Stimulated activated CD8-positive, alpha-beta memory T cell treated with anti-CD3 and anti-CD28 coated beads, Interleukin-4, amount 100 ng/mL, for 48 hours (primary cell): Measurements from ENCODE around the gene ZFYVE26.
"Not testable (repeated sequence)": the region's sequence is repeated elsewhere in the genome, so short reads cannot be mapped to it uniquely, and the experiment has no call there.

Source experiments
- DNase-seq: peaks from one replicate; pipeline ENCODE4 v3.0.0-alpha.2; 2020

Gene ZFYVE26

DNA sequence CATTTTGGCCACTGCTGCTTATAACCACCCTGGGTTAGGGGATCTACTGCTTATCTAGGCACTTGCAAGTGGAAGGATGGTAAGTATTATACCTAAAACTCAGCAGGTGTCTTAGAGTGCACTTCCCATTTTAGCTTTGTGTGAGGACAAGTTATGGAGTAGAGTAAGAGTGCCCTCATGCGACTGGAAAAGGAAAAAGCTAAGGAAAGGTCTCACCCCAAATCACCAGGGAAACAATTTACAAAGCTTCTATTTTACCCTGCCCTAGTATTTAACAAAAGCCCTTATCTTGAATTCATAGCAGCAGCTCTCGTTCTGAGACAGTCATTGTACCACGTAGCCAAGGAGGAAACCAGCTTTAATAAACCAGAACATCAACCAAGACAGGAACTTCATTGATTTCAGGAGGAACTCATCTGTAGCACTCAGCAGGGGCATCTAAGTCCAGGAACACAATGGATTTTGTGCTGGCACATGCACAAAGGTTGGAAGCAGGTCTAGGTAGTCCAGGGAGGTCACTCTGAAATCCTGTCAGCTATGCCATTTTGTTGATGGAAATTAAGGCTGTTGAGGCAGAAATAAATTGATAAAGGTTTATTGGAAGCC, 111.8 kb downstream of the ZFYVE26 start:
- DNase-seq: no peak

DNA sequence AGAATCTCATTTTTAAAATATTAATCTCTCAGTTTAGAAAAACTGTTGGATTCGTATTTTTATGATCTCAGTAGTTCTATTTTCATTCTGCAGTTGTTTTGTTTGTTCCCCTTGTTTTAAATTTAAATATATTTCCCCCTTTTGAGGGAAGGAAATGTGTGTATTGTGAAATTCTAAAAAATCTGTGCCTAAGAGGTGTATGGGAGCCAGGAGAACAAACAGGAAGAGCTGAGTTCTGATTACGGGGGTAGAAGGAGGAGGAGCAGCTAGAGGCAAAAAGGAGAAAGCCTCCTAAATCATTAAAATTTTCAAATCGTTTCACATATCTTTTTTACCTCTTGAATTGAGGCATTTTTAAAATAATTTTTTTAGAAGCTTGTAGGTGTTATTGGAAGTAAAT, 112.4 kb downstream of the ZFYVE26 start:
- no peak for DNase-seq

DNA sequence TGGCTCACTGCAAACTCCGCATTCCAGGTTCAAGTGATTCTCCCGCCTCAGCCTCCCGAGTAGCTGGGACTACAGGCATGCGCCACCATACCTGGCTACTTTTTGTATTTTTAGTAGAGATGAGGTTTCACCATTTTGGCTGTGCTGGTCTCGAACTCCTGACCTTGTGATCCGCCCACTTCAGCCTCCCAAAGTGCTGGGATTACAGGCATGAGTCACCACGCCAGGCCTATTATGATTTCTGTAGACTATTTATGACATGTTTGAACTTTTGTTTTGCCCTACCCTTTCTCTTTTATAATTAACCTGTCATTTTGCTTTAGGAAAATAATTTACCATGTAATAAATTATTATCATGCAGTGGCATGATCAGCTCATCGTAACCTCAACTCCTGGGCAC, 114.9 kb downstream of the ZFYVE26 start, which contains the start of gene RDH12:
Gene RDH12 (plus strand): TSS at position 395 of the 400 bp plus-strand sequence. CDS start 20,757 bp downstream, outside the sequence.
- DNase-seq: not testable (repeated sequence)

DNA sequence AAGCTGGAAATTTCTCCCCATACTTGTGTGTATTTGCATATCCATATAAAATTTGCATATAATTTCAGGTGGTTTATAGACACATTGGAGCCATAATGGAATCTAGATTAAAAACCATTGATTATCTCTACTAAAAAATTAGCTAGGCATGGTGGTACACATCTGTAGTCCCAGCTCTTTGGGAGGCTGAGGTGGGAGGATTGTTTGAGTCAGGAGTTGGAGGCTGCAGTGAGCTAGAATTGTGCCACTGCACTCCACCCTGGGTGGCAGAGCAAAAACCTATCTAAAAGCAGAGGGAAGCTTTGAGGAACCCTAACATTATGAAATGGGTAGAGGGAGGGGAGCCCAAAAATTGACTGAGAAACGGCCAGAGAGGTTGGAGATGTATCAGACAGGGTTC, 118.2 kb downstream of the ZFYVE26 start:
- DNase-seq: no peak

DNA sequence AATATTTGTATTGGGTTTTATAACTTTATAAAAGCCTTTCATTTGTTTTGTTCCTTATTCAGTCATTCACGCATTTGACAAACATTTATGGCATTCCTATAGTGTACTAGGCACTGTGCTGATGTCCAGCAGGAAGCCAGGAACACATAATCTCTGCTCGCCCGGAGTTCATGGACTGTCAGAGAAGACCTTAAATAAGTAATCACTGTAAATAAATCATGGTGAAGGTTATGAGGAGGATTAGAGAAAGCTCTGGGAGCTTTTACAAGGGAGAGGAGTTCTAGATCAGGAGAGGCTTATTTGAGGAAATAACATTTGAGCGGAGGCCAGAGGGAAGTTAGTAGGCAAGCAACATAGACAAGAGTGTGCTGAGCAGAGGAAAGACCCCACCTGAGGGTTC, 119.4 kb downstream of the ZFYVE26 start:
- no peak for DNase-seq
